ENCODE measurements around the gene TPP2. TPM values are rescaled to one million over a fixed set of nuclear protein-coding genes. Genes with fewer than 3 reads are reported as not detected.

TPP2 gene
- total RNA-seq, 2 donors from 2014 or later = 41.7 to 49.9 TPM

DNA sequence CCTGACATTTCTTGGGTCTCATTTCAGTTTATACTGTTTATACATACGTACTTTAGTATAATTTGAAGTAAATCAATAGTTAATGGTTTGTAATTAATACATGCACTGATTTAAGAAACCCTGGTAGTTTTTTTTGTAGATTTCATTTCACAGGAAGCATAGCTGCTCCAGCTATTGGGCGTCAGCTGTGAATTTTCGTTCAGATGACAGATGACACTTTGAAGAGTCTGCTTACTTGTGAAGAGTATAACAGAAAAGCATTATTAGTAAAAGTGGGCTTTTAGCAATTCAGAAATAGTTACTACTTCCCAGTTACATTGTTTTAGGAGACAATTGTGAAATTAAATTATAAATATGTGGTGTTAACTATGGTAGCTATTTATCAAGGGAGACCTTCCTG is 53.7 kb downstream of the TPP2 start:
- Histone ChIP-seq H3K4me1 (ENCODE audit: control insufficient read depth in 1 of 2, low read depth in 2 of 2) (no peaks in the 10 kb centered on the region), H3K4me3 (no peak overlapping the region), H3K36me3 (peaks cover 23% of the 10 kb centered on the region), H3K27ac (no peak overlapping the region), H3K27me3 (replicated peaks; ENCODE audit: insufficient read depth) (no peaks in the 10 kb centered on the region), H3K9me3 (no peaks in the 10 kb centered on the region)
- no peak for TF ChIP-seq CTCF (IDR thresholded peaks at IDR 0.05)
- no peak for ATAC-seq (ENCODE audit: insufficient number of reproducible peaks, low FRiP score, low read depth)
- DNase-seq (ENCODE audit: low spot score) = no peak

- ATAC-seq (ENCODE audit: insufficient number of reproducible peaks, low FRiP score, low read depth) (no peak), DNase-seq (ENCODE audit: low spot score) (no peak)
- H3K36me3 ChIP-seq = peaks cover 21% of the 10 kb centered on the region
- H3K9me3 ChIP-seq = no peaks in the 10 kb centered on the region
- H3K4me1 ChIP-seq (ENCODE audit: control insufficient read depth in 1 of 2, low read depth in 2 of 2) = no peaks in the 10 kb centered on the region
- no peak overlapping the region for H3K4me3 ChIP-seq
- H3K27me3 ChIP-seq (replicated peaks; ENCODE audit: insufficient read depth) = no peaks in the 10 kb centered on the region
- TF ChIP-seq CTCF (IDR thresholded peaks at IDR 0.05) = no peak
- no peak overlapping the region for H3K27ac ChIP-seq
These were observed 54.6 kb downstream of the TPP2 start for GRCh38 chr13:102651392-102651791.

DNA sequence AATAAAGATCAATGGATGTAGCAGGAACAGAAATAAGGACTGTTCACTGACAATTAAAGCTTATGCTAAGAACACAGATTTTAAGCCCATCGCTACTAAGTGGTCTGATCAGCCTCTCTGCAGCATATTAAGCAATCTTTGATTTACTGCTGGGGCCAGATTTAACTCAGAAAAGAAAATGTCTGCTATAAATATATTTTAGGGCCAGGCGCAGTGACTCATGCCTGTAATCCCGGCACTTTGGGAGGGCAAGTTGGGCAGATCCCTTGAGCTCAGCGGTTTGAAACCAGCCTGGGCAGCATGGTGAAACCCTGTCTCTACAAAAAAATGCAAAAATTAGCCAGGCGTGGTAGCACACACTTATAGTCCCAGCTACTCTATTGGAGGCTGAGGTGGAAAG is 55.1 kb downstream of the TPP2 start:
- ATAC-seq (ENCODE audit: insufficient number of reproducible peaks, low FRiP score, low read depth) (no peak), DNase-seq (ENCODE audit: low spot score) (no peak)
- no peaks in the 10 kb centered on the region for H3K9me3 ChIP-seq
- no peak overlapping the region for H3K4me3 ChIP-seq
- H3K36me3 ChIP-seq = peaks cover 24% of the 10 kb centered on the region
- H3K27me3 ChIP-seq (replicated peaks; ENCODE audit: insufficient read depth) = no peaks in the 10 kb centered on the region
- H3K4me1 ChIP-seq (ENCODE audit: control insufficient read depth in 1 of 2, low read depth in 2 of 2) = no peaks in the 10 kb centered on the region
- TF ChIP-seq CTCF (IDR thresholded peaks at IDR 0.05) = no peak
- no peak overlapping the region for H3K27ac ChIP-seq

GRCh38 chr13:102654756-102655155 is 58.0 kb downstream of the TPP2 start:
- Histone ChIP-seq H3K4me1 (ENCODE audit: control insufficient read depth in 1 of 2, low read depth in 2 of 2) (no peaks in the 10 kb centered on the region), H3K27ac (no peak overlapping the region), H3K27me3 (replicated peaks; ENCODE audit: insufficient read depth) (no peaks in the 10 kb centered on the region), H3K4me3 (no peak overlapping the region), H3K36me3 (peaks cover 16% of the 10 kb centered on the region), H3K9me3 (no peaks in the 10 kb centered on the region)
- ATAC-seq (ENCODE audit: insufficient number of reproducible peaks, low FRiP score, low read depth) (no peak), DNase-seq (ENCODE audit: low spot score) (no peak)
- TF ChIP-seq CTCF (IDR thresholded peaks at IDR 0.05) = no peak

GRCh38 chr13:102657630-102658029 is 60.8 kb downstream of the TPP2 start:
- Histone ChIP-seq H3K36me3 (peaks cover 21% of the 10 kb centered on the region), H3K4me1 (ENCODE audit: control insufficient read depth in 1 of 2, low read depth in 2 of 2) (no peaks in the 10 kb centered on the region), H3K9me3 (no peaks in the 10 kb centered on the region), H3K4me3 (no peak overlapping the region), H3K27me3 (replicated peaks; ENCODE audit: insufficient read depth) (no peaks in the 10 kb centered on the region), H3K27ac (no peak overlapping the region)
- no peak for ATAC-seq (ENCODE audit: insufficient number of reproducible peaks, low FRiP score, low read depth)
- TF ChIP-seq CTCF (IDR thresholded peaks at IDR 0.05) = no peak
- DNase-seq (ENCODE audit: low spot score) = no peak

All from thoracic aorta (tissue), 2 donors.